Epithelial cell of proximal tubule (primary cell): ENCODE results near the gene SMARCA5. TPM values are rescaled to one million over a fixed set of nuclear protein-coding genes. Genes with fewer than 3 reads are reported as not detected.

Experiments
- DNase-seq: peaks from one replicate; pipeline ENCODE4 v3.0.0-alpha.2; 2011; ENCODE audit warnings: low read depth
- H3K4me3 ChIP-seq: 2 replicates; pipeline ENCODE4 v1.5.1; 2011; ENCODE audit warnings: low read depth, mild to moderate bottlenecking, low read length
- CTCF ChIP-seq: conservative IDR thresholded peaks from 2 replicates; pipeline ENCODE4 v1.5.1; 2012; ENCODE audit warnings: low read depth, mild to moderate bottlenecking, low read length
- total RNA-seq: library from RNA; depleted of rRNA; stranded (reverse); fragments of >200 nt; gene quantifications from 2 replicates; pipeline ENCODE4 v1.2.3, GENCODE V29; 2015

The SMARCA5 gene
- total RNA-seq, 1 donor from 2014 or later: 39.5 TPM

- H3K4me3 ChIP-seq: no peak overlapping the region
- no peak for DNase-seq
- TF ChIP-seq CTCF: no peak
These were observed 24.8 kb upstream of the SMARCA5 start for GRCh38 chr4:143488687-143489086.

GRCh38 chr4:143489106-143489505 lies 24.4 kb upstream of the SMARCA5 start:
- H3K4me3 ChIP-seq: no peak overlapping the region
- no peak for TF ChIP-seq CTCF
- peak; percentile 23 for DNase-seq

- no peak overlapping the region for H3K4me3 ChIP-seq
- TF ChIP-seq CTCF: no peak
These were observed 15.5 kb upstream of the SMARCA5 start for GRCh38 chr4:143498021-143498420.

GRCh38 chr4:143502231-143502630 lies 11.3 kb upstream of the SMARCA5 start:
- H3K4me3 ChIP-seq: no peak overlapping the region
- TF ChIP-seq CTCF: no peak
- DNase-seq: no peak

More at GRCh38 chr4:143498021-143498420, 15.5 kb upstream of the SMARCA5 start:
- DNase-seq: no peak

GRCh38 chr4:143506031-143506430 lies 7.5 kb upstream of the SMARCA5 start:
- no peak for TF ChIP-seq CTCF
- no peak for DNase-seq
- no peak overlapping the region for H3K4me3 ChIP-seq

GRCh38 chr4:143511906-143512305 lies 1.6 kb upstream of the SMARCA5 start:
- TF ChIP-seq CTCF: no peak
- DNase-seq: no peak

GRCh38 chr4:143512978-143513313 lies 556 bp upstream of the SMARCA5 start:
- no peak for TF ChIP-seq CTCF
- peak overlapping the region; percentile 75 for H3K4me3 ChIP-seq
- no peak for DNase-seq

More at GRCh38 chr4:143511906-143512305, 1.6 kb upstream of the SMARCA5 start:
- no peak overlapping the region for H3K4me3 ChIP-seq
